ENCODE data around the gene AOPEP.
A peak's percentile ranks its signal among the peaks of the same experiment; 100 is the strongest.

Gene AOPEP

GRCh38 chr9:95083086-95083768, 356.7 kb downstream of the AOPEP start:
- Histone ChIP-seq H3K4me3 (no peak overlapping the region), H3K9me3 (no peaks in the 10 kb centered on the region), H3K4me1 (peaks cover 0 to 100% (median 59%) of the 10 kb centered on the region in 4 donors), H3K27ac (peak overlapping the region; percentile 79 to 93), H3K27me3 (no peaks in the 10 kb centered on the region), H3K36me3 (peaks cover 38 to 70% (median 68%) of the 10 kb centered on the region in 3 donors)
- intact Hi-C loops (cut with DNase I; ENCODE audit: low total_unique reads), result no loop called here
- peak in 1 of 2 donors; percentile 55 for DNase-seq
- TF ChIP-seq CTCF (IDR thresholded peaks at IDR 0.05), result no peak

- peak in 1 of 2 donors; percentile 89 for DNase-seq
- no peak for TF ChIP-seq CTCF (IDR thresholded peaks at IDR 0.05)
- no peaks in the 10 kb centered on the region for H3K9me3 ChIP-seq
- intact Hi-C loops (cut with DNase I; ENCODE audit: low total_unique reads), result no loop called here
- H3K27me3 ChIP-seq, result no peaks in the 10 kb centered on the region
- peak overlapping the region; percentile 85 to 93 for H3K27ac ChIP-seq
- peaks cover 0 to 100% (median 60%) of the 10 kb centered on the region in 4 donors for H3K4me1 ChIP-seq
- no peak overlapping the region for H3K4me3 ChIP-seq
- peaks cover 38 to 70% (median 68%) of the 10 kb centered on the region in 3 donors for H3K36me3 ChIP-seq
Measured at GRCh38 chr9:95084254-95084934, 357.9 kb downstream of the AOPEP start.

GRCh38 chr9:95085036-95085770, 358.7 kb downstream of the AOPEP start:
- no peak for TF ChIP-seq CTCF (IDR thresholded peaks at IDR 0.05)
- Histone ChIP-seq H3K4me3 (no peak overlapping the region), H3K27me3 (no peaks in the 10 kb centered on the region), H3K4me1 (peaks cover 0 to 100% (median 61%) of the 10 kb centered on the region in 4 donors), H3K36me3 (peaks cover 38 to 76% (median 64%) of the 10 kb centered on the region in 3 donors), H3K27ac (peak overlapping the region; percentile 85 to 93), H3K9me3 (no peaks in the 10 kb centered on the region)
- DNase-seq, result peak in 1 of 2 donors; percentile 66
- intact Hi-C loops (cut with DNase I; ENCODE audit: low total_unique reads), result no loop called here

GRCh38 chr9:95085861-95086563, 359.5 kb downstream of the AOPEP start:
- no peak overlapping the region for H3K4me3 ChIP-seq
- H3K4me1 ChIP-seq, result peaks cover 0 to 100% (median 64%) of the 10 kb centered on the region in 4 donors
- intact Hi-C loops (cut with DNase I; ENCODE audit: low total_unique reads), result no loop called here
- TF ChIP-seq CTCF (IDR thresholded peaks at IDR 0.05), result no peak
- H3K27me3 ChIP-seq, result no peaks in the 10 kb centered on the region
- peaks cover 32 to 68% (median 56%) of the 10 kb centered on the region in 3 donors for H3K36me3 ChIP-seq
- peak in 1 of 2 donors; percentile 80 for DNase-seq
- H3K27ac ChIP-seq, result peak overlapping the region; percentile 85 to 93
- H3K9me3 ChIP-seq, result no peaks in the 10 kb centered on the region

GRCh38 chr9:95086564-95086955, 360.1 kb downstream of the AOPEP start:
- H3K36me3 ChIP-seq, result peaks cover 26 to 62% (median 52%) of the 10 kb centered on the region in 3 donors
- intact Hi-C loops (cut with DNase I; ENCODE audit: low total_unique reads), result no loop called here
- peak overlapping the region; percentile 85 to 93 for H3K27ac ChIP-seq

More at GRCh38 chr9:95086564-95086955, 360.1 kb downstream of the AOPEP start:
- no peaks in the 10 kb centered on the region for H3K27me3 ChIP-seq
- TF ChIP-seq CTCF (IDR thresholded peaks at IDR 0.05), result no peak
- peak in 1 of 2 donors; percentile 60 for DNase-seq
- no peak overlapping the region for H3K4me3 ChIP-seq
- H3K4me1 ChIP-seq, result peaks cover 0 to 100% (median 67%) of the 10 kb centered on the region in 4 donors
- no peaks in the 10 kb centered on the region for H3K9me3 ChIP-seq

Data from tibial artery (tissue), 4 donors.